ES-I3 (cell line): Measurements from ENCODE around the gene CADM1.

Experiments used
- H3K36me3 ChIP-seq: 2 replicates; pipeline ENCODE4 v1.6.1; 2013; ENCODE audit warnings: mild to moderate bottlenecking, low read length, control low read depth, moderate library complexity; ENCODE audit not compliant: insufficient read depth
- H3K4me1 ChIP-seq: 2 replicates; pipeline ENCODE4 v1.6.1; 2013; ENCODE audit warnings: mild to moderate bottlenecking, control low read depth, low read length; ENCODE audit not compliant: insufficient read depth
- H3K9ac ChIP-seq: 2 replicates; pipeline ENCODE4 v1.6.1; 2013; ENCODE audit warnings: low read depth, mild to moderate bottlenecking, low read length, moderate library complexity
- H3K9me3 ChIP-seq: 2 replicates; pipeline ENCODE4 v1.6.1; 2013; ENCODE audit warnings: mild to moderate bottlenecking, low read length, moderate library complexity; ENCODE audit not compliant: control insufficient read depth, insufficient read depth

CADM1 gene

DNA sequence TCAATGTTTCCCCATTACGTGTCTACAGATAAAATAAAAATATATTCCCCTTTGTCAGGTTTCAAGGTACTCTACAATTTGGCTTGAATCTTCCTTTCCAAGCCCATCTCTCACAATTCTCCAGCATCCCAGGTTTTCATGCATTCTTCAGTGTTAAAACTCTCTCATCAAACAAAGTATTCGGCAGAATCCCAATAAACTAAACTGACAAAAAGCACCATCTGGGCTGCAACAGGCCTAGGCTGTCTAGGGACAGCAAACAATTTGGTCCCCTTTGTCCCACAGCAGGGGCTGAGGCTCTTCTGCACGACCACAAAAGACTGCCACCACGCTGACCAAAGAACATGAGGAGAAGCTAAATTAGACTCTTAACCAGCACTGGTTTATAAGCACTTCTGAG, 159.4 kb downstream of the CADM1 start:
- Histone ChIP-seq H3K9me3 (no peaks in the 10 kb centered on the region), H3K4me1 (no peaks in the 10 kb centered on the region), H3K9ac (no peak overlapping the region), H3K36me3 (no peaks in the 10 kb centered on the region)

DNA sequence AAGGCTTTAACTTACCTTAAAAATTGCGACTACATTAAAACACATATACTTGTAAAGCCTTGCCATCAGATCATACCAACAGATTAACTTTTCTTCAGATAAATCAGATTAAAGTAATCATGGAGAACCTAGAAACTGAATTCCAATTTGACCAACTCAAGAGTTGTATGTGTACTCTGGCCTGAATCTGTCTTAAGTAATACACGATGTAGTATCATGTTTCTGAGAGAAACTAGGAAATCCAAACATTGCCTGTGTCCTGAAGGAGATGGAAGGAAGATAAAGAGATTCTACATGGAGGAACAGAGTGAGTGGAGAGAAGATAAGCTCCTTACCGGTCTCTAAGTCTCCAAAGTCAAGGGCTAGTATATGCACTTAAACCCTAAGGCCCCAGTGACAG, 162.1 kb downstream of the CADM1 start:
- H3K4me1 ChIP-seq = no peaks in the 10 kb centered on the region
- no peak overlapping the region for H3K9ac ChIP-seq
- no peaks in the 10 kb centered on the region for H3K36me3 ChIP-seq
- no peaks in the 10 kb centered on the region for H3K9me3 ChIP-seq

GRCh38 chr11:115340874-115341273, 163.3 kb downstream of the CADM1 start:
- Histone ChIP-seq H3K9ac (no peak overlapping the region), H3K4me1 (no peaks in the 10 kb centered on the region), H3K9me3 (no peaks in the 10 kb centered on the region), H3K36me3 (no peaks in the 10 kb centered on the region)

- no peaks in the 10 kb centered on the region for H3K4me1 ChIP-seq
Measured at GRCh38 chr11:115338476-115338875, 165.7 kb downstream of the CADM1 start.

DNA sequence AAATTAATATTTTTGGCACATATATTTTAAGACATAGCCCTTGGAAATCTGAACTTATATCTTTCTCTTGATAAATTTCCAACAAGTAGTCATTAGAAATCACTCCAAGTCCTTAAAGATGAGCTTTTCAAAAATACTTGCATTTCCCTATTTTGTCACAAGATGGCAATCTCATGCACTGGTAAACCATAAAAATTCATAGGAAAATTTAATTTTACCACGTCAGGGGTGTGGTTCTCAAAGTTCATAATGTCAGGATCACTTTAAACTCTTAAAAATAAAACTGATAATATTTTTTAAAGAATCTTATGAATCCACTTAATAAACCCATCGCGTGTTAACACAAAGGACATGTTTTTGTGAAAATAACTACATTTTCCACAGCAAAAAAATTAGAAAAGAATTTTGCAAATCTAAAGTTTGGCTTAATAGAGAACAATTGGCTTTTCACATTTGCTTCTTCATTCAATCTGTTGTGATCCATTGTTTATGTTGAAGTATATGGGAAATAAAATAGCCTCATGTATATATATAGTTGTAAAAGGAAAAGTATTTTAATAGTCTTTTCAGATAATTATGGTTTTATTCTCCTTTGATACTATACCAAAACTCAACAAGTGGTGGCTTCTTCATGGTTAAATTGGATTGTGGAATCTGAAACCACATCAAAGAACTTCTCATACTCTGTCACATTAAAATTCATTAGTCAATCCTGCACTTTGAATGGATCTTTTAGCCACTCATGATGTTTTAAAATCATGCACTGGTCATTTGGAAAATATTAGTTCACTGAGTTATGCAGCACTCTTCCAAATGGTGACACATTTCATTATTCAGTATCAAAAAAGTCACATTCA, 169.1 kb downstream of the CADM1 start:
- H3K36me3 ChIP-seq = no peaks in the 10 kb centered on the region
- H3K4me1 ChIP-seq = no peaks in the 10 kb centered on the region
- no peak overlapping the region for H3K9ac ChIP-seq
- no peaks in the 10 kb centered on the region for H3K9me3 ChIP-seq

More at GRCh38 chr11:115338476-115338875, 165.7 kb downstream of the CADM1 start:
- no peaks in the 10 kb centered on the region for H3K36me3 ChIP-seq
- no peaks in the 10 kb centered on the region for H3K9me3 ChIP-seq
- no peak overlapping the region for H3K9ac ChIP-seq

DNA sequence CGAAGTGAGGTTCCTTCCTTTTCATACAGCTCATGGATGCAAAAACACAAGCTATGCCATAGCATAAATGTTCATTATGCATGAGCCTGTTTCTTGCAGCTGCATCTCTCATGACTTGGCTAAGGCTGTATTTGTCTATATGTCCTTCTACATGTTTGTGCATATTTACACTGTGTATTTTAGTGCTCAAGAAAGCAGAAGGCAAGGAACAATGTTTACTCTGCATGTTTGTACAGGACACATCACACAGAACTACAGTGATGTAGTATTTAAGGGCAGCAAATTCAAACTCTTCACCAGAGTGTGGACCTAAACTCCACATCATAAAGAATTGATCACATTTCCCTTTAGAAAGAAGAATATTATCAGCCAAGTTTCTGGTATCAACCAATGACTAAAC, 170.3 kb downstream of the CADM1 start:
- H3K36me3 ChIP-seq = no peaks in the 10 kb centered on the region
- H3K9ac ChIP-seq = no peak overlapping the region
- H3K4me1 ChIP-seq = no peaks in the 10 kb centered on the region
- H3K9me3 ChIP-seq = no peaks in the 10 kb centered on the region

DNA sequence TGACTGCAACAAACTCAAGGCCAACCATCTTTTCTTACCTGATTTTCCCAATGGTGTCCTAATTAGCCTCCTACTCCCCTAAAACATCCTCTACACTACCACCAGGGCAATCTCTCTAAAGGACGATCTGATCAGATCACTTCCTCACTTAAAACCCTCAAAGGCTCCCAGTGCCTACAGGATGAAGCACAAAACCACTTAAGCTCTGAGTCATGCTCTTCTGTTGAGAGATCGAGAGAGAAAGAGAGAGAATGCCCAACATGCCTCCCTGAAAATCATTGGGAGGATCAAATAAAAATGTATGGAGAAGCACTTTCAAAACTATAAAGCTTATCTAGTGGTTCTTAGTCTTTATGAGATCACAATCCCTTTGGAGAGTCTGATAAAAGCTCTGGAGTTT, 171.1 kb downstream of the CADM1 start:
- no peaks in the 10 kb centered on the region for H3K9me3 ChIP-seq
- no peaks in the 10 kb centered on the region for H3K36me3 ChIP-seq
- H3K9ac ChIP-seq = no peak overlapping the region
- no peaks in the 10 kb centered on the region for H3K4me1 ChIP-seq

DNA sequence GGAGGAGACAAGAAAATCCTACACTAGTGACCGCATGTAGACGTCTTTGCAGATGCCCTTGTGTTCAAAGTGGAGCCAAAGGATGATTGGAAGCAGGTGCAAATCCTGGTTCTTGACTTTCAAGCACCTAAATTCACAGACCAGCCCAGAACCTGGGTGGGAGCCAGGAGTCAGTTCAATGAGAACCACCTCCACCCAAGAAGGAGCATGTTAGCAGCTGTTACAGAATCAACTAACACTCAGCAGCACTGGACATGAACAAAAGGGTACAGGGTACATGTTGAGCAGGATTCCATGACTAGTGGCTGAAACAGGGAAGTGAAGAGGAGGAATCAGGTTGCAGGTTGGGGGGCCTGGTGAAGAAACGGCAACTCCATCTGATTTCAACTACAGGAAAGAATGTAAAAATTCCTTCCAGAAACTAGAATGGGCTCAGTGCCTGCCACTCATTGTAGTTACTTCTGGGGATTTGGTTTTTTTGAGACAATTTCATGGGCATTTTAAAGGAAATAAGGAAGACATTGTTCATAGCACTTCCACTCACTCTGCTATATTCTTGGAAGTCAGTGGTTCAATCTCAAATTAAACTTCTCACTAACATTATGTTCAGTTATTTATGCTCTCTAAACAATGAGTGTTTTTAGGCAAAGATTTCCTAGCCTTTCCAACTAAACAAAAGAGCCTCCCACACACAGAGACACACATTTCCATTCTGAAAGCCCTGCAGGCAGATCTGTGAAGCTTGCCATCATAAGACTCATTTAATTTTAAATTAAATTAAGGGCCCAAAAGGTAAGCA, 173.3 kb downstream of the CADM1 start:
- H3K36me3 ChIP-seq = no peaks in the 10 kb centered on the region
- no peaks in the 10 kb centered on the region for H3K4me1 ChIP-seq
- no peak overlapping the region; the same call in 1 of the 2 replicates for H3K9ac ChIP-seq
- H3K9me3 ChIP-seq = no peaks in the 10 kb centered on the region

DNA sequence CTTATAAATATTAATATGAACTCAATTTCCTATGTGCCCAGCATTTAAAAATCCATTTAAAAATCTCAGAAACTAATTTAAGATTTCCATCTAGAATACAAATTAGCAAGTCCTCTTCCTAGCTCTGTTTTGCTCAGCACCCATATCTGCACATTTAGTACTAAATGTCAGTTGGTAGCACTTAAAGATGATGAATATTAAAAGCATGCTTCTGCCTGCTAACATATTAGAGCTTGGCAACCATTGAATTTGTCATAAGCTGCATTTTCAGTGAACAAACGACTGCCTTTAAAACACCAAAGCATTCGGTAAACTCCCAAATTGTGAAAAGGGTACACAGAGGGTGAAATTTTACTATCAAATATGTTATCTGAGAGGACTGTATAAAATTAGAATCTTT, 177.7 kb downstream of the CADM1 start:
- no peaks in the 10 kb centered on the region for H3K9me3 ChIP-seq
- no peak overlapping the region for H3K9ac ChIP-seq
- peaks cover 5% of the 10 kb centered on the region for H3K4me1 ChIP-seq
- H3K36me3 ChIP-seq = no peaks in the 10 kb centered on the region

DNA sequence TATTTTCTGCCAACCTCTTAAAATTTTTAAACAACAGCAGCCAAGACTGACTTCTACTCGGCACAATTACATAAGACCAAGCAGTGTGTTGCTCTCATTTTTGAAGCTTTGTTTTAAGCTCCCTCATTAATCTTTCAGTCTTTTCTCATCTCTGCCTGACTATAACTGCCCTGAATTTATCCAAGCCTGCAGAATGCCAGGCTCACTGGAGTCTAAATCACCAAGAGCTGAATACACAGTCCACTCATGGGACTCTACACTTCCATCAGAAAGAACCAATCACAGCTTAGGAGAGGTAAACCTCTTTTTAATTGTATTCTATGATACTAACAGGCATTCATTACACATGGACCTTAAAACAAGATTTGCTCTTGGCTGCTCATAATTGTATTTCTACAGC, 178.7 kb downstream of the CADM1 start:
- Histone ChIP-seq H3K9me3 (no peaks in the 10 kb centered on the region), H3K9ac (no peak overlapping the region), H3K4me1 (peaks cover 5% of the 10 kb centered on the region), H3K36me3 (no peaks in the 10 kb centered on the region)

- Histone ChIP-seq H3K9ac (no peak overlapping the region), H3K9me3 (no peaks in the 10 kb centered on the region), H3K4me1 (peaks cover 5% of the 10 kb centered on the region), H3K36me3 (no peaks in the 10 kb centered on the region)
Measured at GRCh38 chr11:115324581-115325432, 179.4 kb downstream of the CADM1 start.

DNA sequence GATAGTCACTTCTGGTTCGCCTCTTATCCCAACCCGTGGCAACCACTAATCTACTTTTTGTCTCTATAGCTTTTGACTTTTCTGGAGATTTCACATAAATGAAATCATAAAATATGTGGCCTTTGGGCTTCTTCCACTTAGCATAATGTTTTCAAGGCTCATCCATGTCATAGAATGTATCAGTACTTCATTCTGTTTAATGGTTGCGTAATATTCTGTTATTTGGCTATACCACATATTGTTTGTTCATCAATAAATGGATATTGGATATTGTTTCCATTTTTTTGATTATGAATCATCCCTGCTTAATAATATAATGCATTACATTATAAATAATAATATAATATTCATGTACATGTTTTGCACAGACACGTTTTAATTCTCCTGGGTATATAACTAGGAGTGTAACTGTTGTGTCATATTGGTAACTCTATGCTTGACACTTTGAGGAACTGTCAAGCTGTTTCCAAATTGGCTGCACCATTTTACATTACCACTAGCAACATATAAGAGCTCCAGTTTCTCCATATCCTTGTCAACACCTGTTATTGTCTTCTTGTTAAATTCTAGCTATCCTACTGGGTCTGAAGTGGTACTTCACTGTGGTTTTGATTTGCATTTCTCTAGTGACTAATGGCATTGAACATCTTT, 181.5 kb downstream of the CADM1 start:
- Histone ChIP-seq H3K4me1 (peaks cover 5% of the 10 kb centered on the region), H3K9me3 (no peaks in the 10 kb centered on the region), H3K9ac (no peak overlapping the region), H3K36me3 (no peaks in the 10 kb centered on the region)

DNA sequence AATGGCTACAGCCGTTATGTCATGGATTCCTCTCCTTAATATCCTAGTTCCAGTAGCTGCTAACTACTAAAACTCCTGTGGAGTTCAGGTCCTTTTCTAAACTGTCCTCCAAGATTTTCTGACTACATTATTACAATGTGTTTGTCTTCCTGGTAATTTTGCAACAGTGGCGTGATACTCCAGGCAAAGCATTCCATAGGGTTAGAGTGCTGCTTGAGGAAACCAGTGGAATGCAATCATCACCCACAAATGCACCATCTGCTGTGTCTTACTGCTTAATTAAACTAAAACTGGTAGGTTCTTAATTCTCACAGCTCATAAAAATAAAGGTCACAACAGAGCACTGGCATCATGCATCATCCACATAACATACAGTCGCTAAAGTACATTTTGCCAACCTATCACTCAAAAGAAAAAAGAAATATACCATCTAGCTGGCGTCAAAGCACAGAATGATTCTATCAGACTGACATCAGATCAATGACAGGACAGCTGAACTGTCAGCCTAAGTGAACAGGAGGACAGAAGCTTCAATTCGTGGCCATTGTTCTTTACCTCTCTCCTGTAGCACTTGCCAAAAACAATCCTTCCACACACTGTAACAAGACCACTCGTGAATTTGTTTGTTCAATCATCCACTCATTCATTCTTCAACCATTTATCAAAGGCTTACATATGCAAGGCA, 182.5 kb downstream of the CADM1 start:
- H3K9ac ChIP-seq = no peak overlapping the region
- no peaks in the 10 kb centered on the region for H3K36me3 ChIP-seq
- H3K4me1 ChIP-seq = peaks cover 5% of the 10 kb centered on the region
- no peaks in the 10 kb centered on the region for H3K9me3 ChIP-seq
